ENCODE results near the gene RHOB.

The RHOB gene

GRCh38 chr2:20421988-20422370 is 24.9 kb upstream of the RHOB start:
- H3K27ac ChIP-seq, result peak overlapping the region; percentile 85
- DNase-seq (ENCODE audit: low spot score), result peak; percentile 76
- ChIA-PET POLR2A (ENCODE audit: low non-redundant PET) (no interaction called here), CTCF (interaction anchor here (0.8 to 2.0 kb wide), 4 partner anchors 9 to 220 kb away, joined by 3 to 12 read pairs (median 5); partner anchors contain the start of gene SDC1)
- TF ChIP-seq, protein P1, sequence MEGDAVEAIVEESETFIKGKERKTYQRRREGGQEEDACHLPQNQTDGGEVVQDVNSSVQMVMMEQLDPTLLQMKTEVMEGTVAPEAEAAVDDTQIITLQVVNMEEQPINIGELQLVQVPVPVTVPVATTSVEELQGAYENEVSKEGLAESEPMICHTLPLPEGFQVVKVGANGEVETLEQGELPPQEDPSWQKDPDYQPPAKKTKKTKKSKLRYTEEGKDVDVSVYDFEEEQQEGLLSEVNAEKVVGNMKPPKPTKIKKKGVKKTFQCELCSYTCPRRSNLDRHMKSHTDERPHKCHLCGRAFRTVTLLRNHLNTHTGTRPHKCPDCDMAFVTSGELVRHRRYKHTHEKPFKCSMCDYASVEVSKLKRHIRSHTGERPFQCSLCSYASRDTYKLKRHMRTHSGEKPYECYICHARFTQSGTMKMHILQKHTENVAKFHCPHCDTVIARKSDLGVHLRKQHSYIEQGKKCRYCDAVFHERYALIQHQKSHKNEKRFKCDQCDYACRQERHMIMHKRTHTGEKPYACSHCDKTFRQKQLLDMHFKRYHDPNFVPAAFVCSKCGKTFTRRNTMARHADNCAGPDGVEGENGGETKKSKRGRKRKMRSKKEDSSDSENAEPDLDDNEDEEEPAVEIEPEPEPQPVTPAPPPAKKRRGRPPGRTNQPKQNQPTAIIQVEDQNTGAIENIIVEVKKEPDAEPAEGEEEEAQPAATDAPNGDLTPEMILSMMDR (conservative IDR thresholded peaks at IDR 0.05; ENCODE audit: low read depth), result no peak

- TF ChIP-seq, protein P1 (conservative IDR thresholded peaks at IDR 0.05; ENCODE audit: low read depth), result no peak
- CTCF ChIA-PET, result interaction anchor here (1.0 to 2.0 kb wide), 5 partner anchors 10 to 219 kb away, joined by 3 to 12 read pairs (median 4); partner anchors contain the start of gene SDC1
- POLR2A ChIA-PET (ENCODE audit: low non-redundant PET), result no interaction called here
- peak overlapping the region; percentile 85 for H3K27ac ChIP-seq
- no peak for DNase-seq (ENCODE audit: low spot score)
Observed at GRCh38 chr2:20422402-20423271, 24.2 kb upstream of the RHOB start.

- CTCF ChIA-PET, result interaction anchor here (0.6 to 2.0 kb wide), 6 partner anchors 10 to 218 kb away, joined by 3 to 12 read pairs (median 4); no protein-coding TSS in a partner anchor
- no peak for DNase-seq (ENCODE audit: low spot score)
- no peak overlapping the region for H3K27ac ChIP-seq
- TF ChIP-seq, protein P1 (conservative IDR thresholded peaks at IDR 0.05; ENCODE audit: low read depth), result no peak
- POLR2A ChIA-PET (ENCODE audit: low non-redundant PET), result no interaction called here
Observed at GRCh38 chr2:20423359-20423758, 23.5 kb upstream of the RHOB start.

DNA sequence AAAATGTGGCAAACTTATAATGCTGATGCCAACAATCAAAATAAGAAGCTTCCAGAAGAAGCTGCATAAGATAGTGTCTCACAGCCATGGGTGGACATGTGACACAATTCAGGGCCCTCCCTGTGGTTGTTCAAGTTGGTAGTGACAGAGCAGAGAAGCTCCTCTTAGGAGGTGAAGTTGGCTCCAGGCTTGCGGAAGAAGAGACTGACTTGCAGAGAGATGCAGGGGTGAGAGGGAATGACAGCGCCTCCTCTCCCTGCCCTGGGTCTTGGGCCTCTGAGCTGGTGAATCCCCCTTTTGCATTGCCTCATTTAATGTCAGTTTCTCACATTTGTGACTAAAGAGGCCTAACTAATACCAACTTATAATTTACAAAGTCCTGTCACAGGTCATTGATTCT is 23.0 kb upstream of the RHOB start:
- DNase-seq (ENCODE audit: low spot score), result no peak
- CTCF ChIA-PET, result interaction anchor here (0.6 to 2.0 kb wide), 6 partner anchors 13 to 219 kb away, joined by 3 to 12 read pairs (median 4); partner anchors contain the start of gene RHOB
- TF ChIP-seq, protein P1 (conservative IDR thresholded peaks at IDR 0.05; ENCODE audit: low read depth), result no peak
- POLR2A ChIA-PET (ENCODE audit: low non-redundant PET), result no interaction called here
- peak overlapping the region; percentile 71 for H3K27ac ChIP-seq

DNA sequence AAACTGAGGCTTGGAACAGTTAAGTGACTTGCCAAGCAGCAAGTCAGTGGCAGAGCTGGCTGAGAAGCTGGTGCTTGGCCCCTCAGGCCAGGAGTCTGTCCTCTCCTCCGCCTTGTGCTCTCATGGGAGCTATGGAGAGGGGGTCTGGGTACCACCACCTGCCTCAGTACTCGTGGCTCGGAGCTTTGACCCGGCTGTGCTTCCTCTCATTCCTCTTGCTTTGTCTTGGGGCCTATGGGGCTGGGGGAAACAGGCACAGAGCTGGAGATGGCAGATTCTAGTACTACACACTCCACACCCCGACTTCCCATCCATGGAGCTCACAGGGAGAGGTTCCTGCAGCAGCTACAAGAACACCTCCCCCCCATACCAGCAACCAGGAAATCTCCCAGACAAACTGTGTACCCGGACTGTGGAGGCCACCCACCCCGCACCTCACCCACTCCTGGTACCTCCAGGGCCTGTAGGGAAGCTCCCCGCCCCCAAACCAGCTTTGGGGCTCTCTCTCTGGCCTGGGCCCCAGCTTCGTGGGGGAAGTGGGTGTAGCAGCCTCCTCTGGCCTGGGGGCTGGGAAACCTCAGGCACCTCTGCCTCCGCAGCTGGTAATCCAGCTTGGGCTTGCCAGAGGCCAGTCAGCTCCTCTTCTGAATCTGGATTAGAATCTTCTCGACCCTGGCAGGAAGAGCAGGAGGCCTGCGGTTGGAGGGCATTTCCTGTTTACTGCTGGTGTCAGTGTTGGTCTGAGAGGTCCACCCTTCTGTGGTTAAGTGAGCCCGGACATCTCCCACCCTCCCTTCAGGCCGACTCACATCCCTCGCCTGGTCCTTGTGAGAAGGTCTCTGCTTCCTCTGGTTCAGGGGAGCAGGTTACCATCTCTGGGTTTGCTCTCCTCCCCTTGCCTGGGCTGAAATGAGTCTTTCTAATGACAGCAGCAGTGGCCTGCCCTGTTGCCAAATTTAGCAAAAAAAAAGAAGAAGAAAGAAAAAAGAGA is 22.3 kb upstream of the RHOB start:
- peak overlapping the region; percentile 71 for H3K27ac ChIP-seq
- no peak for DNase-seq (ENCODE audit: low spot score)
- ChIA-PET POLR2A (ENCODE audit: low non-redundant PET) (no interaction called here), CTCF (interaction anchor here (0.6 to 2.0 kb wide), 6 partner anchors 14 to 274 kb away, joined by 3 to 12 read pairs (median 3); partner anchors contain the start of gene RHOB)
- TF ChIP-seq, protein P1 (conservative IDR thresholded peaks at IDR 0.05; ENCODE audit: low read depth), result no peak
